ENCODE measurements around the gene CEACAM20.

Gene CEACAM20

DNA sequence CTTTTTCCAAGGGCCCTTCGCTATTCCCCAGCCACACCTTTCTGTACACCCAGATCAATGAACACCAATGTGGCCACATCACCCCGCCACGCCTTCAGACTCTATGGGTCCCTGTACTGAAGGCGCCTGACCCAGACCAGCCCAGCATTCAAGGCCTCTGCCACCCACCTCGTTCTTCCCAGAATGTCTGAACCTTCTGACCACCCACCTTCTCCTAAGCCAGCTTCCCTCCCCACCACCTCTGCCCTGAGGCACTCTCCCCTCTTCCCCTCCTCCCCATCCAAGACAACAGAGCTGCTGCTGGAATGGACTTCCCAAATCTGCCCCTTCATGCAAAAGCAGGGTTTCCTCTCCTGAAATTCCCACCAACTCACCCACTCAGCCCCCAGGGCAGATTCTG lies 3.3 kb upstream of the CEACAM20 start:
- FAIRE-seq (no peak), DNase-seq (ENCODE audit: insufficient read length, low spot score) (no peak)
- TF ChIP-seq, protein P1, sequence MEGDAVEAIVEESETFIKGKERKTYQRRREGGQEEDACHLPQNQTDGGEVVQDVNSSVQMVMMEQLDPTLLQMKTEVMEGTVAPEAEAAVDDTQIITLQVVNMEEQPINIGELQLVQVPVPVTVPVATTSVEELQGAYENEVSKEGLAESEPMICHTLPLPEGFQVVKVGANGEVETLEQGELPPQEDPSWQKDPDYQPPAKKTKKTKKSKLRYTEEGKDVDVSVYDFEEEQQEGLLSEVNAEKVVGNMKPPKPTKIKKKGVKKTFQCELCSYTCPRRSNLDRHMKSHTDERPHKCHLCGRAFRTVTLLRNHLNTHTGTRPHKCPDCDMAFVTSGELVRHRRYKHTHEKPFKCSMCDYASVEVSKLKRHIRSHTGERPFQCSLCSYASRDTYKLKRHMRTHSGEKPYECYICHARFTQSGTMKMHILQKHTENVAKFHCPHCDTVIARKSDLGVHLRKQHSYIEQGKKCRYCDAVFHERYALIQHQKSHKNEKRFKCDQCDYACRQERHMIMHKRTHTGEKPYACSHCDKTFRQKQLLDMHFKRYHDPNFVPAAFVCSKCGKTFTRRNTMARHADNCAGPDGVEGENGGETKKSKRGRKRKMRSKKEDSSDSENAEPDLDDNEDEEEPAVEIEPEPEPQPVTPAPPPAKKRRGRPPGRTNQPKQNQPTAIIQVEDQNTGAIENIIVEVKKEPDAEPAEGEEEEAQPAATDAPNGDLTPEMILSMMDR (IDR thresholded peaks at IDR 0.05; ENCODE audit: insufficient read depth, missing control alignments): no peak

DNA sequence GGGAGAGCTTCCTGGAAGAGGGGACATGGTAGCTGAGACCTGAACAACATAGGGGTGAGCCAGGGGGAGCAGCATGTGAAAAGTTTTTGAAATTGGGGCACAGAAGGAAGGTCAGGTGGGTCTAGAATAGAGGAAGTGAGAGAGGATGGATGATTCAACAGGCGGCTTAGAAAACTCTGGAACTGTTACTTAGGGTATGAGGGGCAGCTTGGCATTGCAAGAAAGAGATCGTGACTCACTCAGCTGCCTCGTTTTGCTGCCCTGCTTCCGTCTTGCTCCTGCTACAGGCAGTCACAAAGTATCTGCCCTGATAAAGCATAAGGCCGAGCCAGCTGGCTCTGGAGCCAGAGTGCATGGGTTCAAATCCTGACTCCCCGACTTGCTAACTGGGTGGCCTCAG lies 1.3 kb upstream of the CEACAM20 start:
- TF ChIP-seq, protein P1 (IDR thresholded peaks at IDR 0.05; ENCODE audit: insufficient read depth, missing control alignments): no peak
- DNase-seq (ENCODE audit: insufficient read length, low spot score): no peak
- FAIRE-seq: no peak

DNA sequence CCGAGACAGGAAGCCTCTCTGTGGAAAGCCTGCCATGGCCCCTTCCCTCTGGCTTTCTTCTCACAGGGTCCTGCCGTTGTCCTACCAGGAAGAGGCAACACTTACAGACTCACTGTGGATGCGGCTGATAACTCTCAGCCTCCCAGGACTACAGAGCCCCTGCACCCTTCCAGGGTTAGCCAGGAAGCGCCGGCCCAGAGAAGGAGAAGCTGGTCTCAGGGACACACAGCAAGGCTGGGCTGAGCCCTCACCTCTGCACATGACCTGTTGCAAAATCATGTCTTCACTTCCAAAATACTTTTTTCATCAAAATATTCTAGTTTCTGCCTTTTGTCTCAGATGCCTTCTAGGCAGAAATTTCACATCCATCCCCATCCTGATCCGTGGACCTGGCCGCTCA lies 1.9 kb downstream of the CEACAM20 start:
- TF ChIP-seq, protein P1 (IDR thresholded peaks at IDR 0.05; ENCODE audit: insufficient read depth, missing control alignments): no peak
- DNase-seq (ENCODE audit: insufficient read length, low spot score): no peak
- FAIRE-seq: no peak

DNA sequence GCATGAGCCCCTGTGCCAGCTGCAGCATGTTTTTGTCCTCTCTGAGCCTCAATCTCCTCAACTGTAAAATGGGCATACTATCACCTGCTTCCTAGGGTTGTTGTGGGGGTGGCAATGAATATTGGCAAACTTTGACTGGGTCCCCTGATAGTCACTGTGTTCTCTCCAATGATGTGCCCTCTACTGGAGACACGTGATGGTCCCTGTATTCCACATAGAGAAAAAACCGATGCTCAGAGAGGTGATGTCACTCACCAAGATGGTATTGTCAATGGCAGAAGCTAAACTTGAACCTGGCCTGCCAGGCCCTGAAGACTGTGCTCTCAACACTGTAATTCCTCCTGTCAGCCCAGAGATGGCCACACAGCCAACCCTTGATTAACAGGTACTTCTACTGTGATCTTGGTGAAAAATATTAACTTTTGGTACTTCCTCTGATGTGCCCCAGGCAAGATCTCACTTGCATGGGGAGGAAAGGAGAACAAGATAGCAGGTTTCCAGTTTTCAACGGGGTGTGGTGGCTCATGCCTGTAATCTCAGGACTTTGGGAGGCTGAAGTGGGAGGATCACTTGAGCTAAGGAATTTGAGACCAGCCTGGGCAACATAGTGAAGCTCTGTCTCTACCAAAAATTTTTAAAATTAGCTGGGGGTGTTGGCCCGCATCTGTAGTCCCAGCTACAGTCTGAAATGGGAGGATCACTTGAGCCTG lies 3.6 kb downstream of the CEACAM20 start:
- TF ChIP-seq, protein P1 (IDR thresholded peaks at IDR 0.05; ENCODE audit: insufficient read depth, missing control alignments): no peak
- no peak for FAIRE-seq
- no peak for DNase-seq (ENCODE audit: insufficient read length, low spot score)

DNA sequence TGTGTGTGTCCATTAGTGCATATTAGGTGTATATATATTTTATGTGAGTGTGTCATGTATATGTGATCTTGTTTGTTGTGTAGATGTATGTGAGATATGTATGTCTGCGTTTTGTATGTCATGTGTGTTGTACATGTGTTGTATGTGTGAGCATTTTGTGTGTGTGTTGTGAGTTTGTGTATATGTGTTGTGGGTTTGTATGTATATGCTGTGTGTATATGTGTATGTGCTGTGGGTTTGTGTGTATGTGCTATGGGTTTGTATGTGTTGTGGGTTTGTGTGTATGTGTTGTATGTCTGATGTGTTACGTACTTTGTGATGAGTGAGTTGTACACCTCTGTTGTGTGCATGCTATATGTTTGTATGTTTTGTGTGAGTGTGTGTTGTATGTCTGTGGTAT lies 8.1 kb downstream of the CEACAM20 start:
- no peak for DNase-seq (ENCODE audit: insufficient read length, low spot score)
- no peak for FAIRE-seq
- TF ChIP-seq, protein P1 (IDR thresholded peaks at IDR 0.05; ENCODE audit: insufficient read depth, missing control alignments): no peak

DNA sequence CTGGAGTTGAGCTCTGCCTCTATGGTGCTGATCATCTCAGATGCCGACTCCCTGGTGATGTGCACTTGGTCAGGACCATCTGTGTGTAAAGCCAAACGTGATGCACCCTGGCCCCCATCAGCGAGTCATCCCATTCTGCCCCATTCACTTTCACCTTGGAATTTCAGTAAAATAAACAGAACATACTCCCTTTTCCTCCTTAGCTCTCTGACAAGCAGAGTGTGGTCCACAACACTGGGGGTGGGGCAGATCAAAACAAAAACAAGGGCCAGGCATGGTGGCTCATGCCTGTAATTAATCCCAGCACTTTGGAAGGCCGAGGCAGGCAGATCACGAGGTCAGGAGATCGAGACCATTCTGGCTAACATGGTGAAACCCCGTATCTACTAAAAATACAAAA lies 12.3 kb downstream of the CEACAM20 start:
- TF ChIP-seq, protein P1 (IDR thresholded peaks at IDR 0.05; ENCODE audit: insufficient read depth, missing control alignments): no peak
- DNase-seq (ENCODE audit: insufficient read length, low spot score) (no peak), FAIRE-seq (no peak)

DNA sequence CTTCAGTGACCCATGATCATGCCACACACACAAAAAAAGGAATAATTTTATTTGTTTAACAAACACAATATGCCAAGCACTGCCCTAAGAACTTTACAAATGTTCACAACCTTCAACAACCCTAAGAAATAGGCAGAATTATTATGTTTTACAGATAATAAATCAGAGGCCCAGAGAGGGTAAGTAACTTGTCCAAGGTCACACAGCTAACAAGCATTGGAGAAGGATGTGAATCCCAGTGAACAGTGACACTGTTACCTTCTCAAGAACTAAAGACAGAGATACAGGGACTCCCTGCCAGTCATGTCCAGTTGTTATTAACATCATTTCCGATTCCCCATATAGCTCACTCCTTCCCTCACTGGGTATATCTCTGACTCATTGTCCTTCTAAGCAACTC lies 13.6 kb downstream of the CEACAM20 start:
- DNase-seq (ENCODE audit: insufficient read length, low spot score) (no peak), FAIRE-seq (no peak)
- TF ChIP-seq, protein P1 (IDR thresholded peaks at IDR 0.05; ENCODE audit: insufficient read depth, missing control alignments): no peak

Data from D721Med (cell line).